ENCODE data around the gene TLE3.

TLE3 gene

DNA sequence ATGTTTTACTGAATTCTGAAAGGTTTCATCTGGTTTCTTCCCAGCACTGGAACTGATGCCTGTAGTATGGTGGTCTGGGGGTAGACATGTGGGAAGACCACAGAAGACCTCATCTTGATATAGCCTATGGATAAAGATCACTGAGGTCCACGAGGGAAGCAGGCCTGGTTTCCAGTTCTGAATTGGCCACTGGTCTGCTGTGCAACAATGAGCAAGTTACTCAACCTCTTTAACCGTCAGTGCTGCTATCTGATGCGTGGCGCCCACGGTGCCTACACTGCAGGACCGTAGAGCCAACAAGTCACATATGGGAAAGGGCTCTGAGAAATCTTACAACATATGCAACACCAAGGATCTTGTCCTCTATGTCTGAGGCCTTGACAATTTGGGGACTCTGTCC lies 13.3 kb downstream of the TLE3 start:
- no peak overlapping the region for H3K4me3 ChIP-seq (ENCODE audit: control insufficient read depth, low read depth, low read length)
- DNase-seq (ENCODE audit: low read depth), result no peak
- TF ChIP-seq, protein P1, sequence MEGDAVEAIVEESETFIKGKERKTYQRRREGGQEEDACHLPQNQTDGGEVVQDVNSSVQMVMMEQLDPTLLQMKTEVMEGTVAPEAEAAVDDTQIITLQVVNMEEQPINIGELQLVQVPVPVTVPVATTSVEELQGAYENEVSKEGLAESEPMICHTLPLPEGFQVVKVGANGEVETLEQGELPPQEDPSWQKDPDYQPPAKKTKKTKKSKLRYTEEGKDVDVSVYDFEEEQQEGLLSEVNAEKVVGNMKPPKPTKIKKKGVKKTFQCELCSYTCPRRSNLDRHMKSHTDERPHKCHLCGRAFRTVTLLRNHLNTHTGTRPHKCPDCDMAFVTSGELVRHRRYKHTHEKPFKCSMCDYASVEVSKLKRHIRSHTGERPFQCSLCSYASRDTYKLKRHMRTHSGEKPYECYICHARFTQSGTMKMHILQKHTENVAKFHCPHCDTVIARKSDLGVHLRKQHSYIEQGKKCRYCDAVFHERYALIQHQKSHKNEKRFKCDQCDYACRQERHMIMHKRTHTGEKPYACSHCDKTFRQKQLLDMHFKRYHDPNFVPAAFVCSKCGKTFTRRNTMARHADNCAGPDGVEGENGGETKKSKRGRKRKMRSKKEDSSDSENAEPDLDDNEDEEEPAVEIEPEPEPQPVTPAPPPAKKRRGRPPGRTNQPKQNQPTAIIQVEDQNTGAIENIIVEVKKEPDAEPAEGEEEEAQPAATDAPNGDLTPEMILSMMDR (conservative IDR thresholded peaks at IDR 0.05; ENCODE audit: control insufficient read depth, insufficient read depth, low read depth, low read length), result no peak

DNA sequence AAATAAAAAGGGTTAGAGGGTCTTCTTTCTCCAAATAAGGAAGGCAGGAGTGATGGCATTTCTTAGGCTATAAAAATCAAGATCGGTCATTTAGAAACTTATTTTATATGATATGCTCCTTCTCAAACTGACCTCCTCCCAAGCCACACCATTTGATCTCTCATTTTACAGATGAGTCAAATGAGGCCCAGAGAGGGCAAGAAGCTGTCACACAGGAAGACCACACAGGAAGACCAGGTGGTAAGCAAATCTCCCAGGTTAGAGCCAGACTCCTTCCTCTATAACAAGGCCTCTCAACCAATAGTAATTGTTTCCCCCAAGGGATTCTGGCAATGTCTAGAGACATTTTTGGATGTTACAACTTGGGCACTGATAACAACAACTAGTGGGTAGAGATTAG lies 13.8 kb downstream of the TLE3 start:
- H3K4me3 ChIP-seq (ENCODE audit: control insufficient read depth, low read depth, low read length), result no peak overlapping the region
- TF ChIP-seq, protein P1 (conservative IDR thresholded peaks at IDR 0.05; ENCODE audit: control insufficient read depth, insufficient read depth, low read depth, low read length), result no peak
- DNase-seq (ENCODE audit: low read depth), result no peak

DNA sequence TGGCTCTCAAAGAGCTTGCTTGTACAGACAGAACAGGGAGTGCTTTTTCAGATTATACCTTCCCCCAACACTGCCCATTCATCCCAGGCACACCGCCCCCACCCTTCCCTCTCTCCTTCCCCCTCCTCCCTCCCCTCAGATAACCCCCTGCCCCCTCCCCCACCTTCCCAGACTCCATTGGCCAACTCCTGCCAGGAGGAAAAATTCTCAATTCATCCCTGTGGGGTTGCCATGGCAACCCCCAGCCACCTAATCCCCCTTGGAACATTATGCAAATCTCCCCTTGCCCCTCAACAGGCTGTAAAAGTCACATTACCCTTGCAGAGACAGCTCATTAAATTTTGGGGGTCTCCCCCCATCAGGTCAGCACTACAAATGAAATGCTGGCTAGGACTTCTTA lies 14.3 kb downstream of the TLE3 start:
- TF ChIP-seq, protein P1 (conservative IDR thresholded peaks at IDR 0.05; ENCODE audit: control insufficient read depth, insufficient read depth, low read depth, low read length), result no peak
- DNase-seq (ENCODE audit: low read depth), result no peak
- no peak overlapping the region for H3K4me3 ChIP-seq (ENCODE audit: control insufficient read depth, low read depth, low read length)

DNA sequence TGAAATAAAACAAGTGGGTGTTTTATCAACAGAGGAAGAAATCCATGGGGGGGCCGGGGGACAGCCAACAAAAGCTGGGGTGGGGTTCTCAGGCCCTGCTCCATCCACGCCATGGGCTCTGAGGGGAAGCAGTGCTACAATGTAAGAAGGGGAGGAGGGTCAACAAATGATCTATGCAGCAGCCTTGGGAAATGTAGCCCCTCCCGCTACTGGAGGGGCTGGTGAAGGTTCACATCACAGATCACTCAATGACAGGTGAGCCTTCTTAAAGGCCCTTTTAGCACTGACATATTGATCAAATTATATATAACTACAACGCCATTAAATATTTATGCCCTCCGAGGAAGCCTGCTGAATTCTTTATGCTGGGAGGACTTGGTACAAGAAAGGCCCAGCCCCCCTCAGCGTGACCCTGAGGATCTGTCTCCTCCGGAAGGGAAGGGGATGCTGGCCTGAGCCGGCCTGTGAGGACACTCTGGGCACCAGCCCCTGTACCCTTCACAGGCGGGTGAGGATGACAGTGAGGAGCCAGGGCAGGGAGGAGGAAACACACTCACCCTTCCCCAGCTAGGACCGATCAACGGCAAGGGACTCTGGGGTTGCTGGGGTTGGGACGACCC lies 15.3 kb downstream of the TLE3 start:
- TF ChIP-seq, protein P1 (conservative IDR thresholded peaks at IDR 0.05; ENCODE audit: control insufficient read depth, insufficient read depth, low read depth, low read length), result no peak
- DNase-seq (ENCODE audit: low read depth), result no peak

DNA sequence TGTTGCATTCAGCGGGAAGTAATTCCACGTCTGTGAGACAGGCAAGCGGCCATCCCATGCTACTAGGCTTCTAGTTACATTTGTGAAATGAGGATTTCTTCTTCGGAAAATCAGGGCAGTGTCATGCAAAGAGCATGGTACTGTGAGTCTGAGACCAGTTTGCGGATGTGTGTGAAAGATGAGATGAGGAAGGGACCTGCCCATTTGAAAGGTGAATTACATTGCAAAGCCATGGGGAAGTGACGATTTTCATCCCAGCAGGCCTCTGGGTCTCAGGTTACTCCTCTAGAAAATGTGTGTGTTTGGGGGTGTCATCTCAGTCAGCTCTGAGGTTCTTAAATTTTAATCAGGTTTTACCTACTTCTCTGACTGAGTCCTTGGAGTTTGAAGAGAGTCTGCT lies 16.1 kb downstream of the TLE3 start:
- no peak overlapping the region for H3K4me3 ChIP-seq (ENCODE audit: control insufficient read depth, low read depth, low read length)
- no peak for DNase-seq (ENCODE audit: low read depth)
- TF ChIP-seq, protein P1 (conservative IDR thresholded peaks at IDR 0.05; ENCODE audit: control insufficient read depth, insufficient read depth, low read depth, low read length), result no peak

More for the DNA sequence above, 15.3 kb downstream of the TLE3 start:
- no peak overlapping the region for H3K4me3 ChIP-seq (ENCODE audit: control insufficient read depth, low read depth, low read length)

DNA sequence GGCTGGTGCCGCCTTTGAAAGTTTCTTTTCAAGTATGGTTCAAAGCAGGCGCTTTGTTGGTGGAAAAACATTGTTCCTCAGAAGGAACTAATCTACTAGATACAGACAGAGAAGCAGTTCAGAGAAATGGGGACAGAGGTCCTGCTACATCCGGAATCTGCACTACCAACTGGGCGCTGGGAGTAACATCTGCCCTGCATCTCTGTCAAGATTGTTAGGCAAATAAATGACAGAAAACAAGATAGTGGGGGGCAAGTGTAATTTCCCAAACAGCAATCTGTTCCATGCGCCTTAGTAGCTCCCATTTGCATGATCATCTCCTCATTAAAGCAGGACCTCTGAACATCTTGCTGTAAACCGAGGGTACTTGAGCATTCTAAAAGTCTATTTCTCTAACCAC lies 17.4 kb downstream of the TLE3 start:
- TF ChIP-seq, protein P1 (conservative IDR thresholded peaks at IDR 0.05; ENCODE audit: control insufficient read depth, insufficient read depth, low read depth, low read length), result no peak
- no peak for DNase-seq (ENCODE audit: low read depth)
- H3K4me3 ChIP-seq (ENCODE audit: control insufficient read depth, low read depth, low read length), result no peak overlapping the region

DNA sequence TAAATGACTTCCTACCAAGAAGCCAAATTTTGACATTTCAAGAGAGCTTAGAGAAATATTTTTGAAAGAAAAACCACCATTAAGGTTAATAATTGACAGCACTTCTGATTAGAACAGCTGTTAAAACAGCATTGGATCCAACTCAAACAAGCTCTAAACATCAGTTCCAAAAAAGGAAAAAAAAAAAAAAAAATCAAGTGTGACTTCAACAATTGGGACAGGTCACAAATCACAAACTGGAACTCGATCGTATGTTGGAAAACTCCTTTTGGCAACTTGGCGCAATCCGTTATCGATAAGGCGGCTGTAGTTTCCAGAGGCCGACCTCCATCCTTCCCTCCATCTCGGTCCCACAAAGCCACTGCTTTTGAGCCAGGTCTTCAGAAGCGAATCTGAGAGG lies 17.8 kb downstream of the TLE3 start:
- no peak for DNase-seq (ENCODE audit: low read depth)
- TF ChIP-seq, protein P1 (conservative IDR thresholded peaks at IDR 0.05; ENCODE audit: control insufficient read depth, insufficient read depth, low read depth, low read length), result no peak
- no peak overlapping the region for H3K4me3 ChIP-seq (ENCODE audit: control insufficient read depth, low read depth, low read length)

Data from fibroblast of mammary gland (primary cell).